Transverse colon (tissue), 4 donors: Measurements from ENCODE around the gene DPYD. TPM values are rescaled to one million over a fixed set of nuclear protein-coding genes. Genes with fewer than 3 reads are reported as not detected.

Experiments used
- DNase-seq: peaks from one replicate; pipeline ENCODE4 v3.0.0-alpha.2; 2019
- H3K27ac ChIP-seq, 4 donors: fragments of 200-600 bp; sonication (generic); 2 replicates each; pipeline ENCODE4 v1.5.1; 2016 to 2018; ENCODE audit warnings: inconsistent platforms in 4 of 4
- H3K27me3 ChIP-seq: fragments of 200-600 bp; sonication (generic); 2 replicates; pipeline ENCODE4 v1.5.1; 2017; ENCODE audit warnings: inconsistent platforms
- H3K36me3 ChIP-seq, 4 donors: fragments of 200-600 bp; sonication (generic); 2 replicates each; pipeline ENCODE4 v1.5.1; 2017 to 2019; ENCODE audit warnings: inconsistent platforms in 4 of 4
- H3K4me1 ChIP-seq, 4 donors: fragments of 200-600 bp; sonication (generic); 2 replicates each; pipeline ENCODE4 v1.5.1; 2017 to 2020; ENCODE audit warnings: inconsistent platforms in 4 of 4
- H3K4me3 ChIP-seq, 4 donors: fragments of 200-600 bp; sonication (generic); 1 replicate in 1 of 4; 2 replicates in 3 of 4; pipeline versions ENCODE4 v1.5.1 to v1.6.1; 2017 to 2019; ENCODE audit warnings: inconsistent platforms in 4 of 4
- H3K9me3 ChIP-seq, 2 donors: fragments of 200-600 bp; sonication (generic); 2 replicates each; pipeline ENCODE4 v1.5.1; 2017 to 2019; ENCODE audit warnings: inconsistent platforms in 2 of 2
- CTCF ChIP-seq, 5 experiments: fragments of 200-600 bp in 3 of 5; fragments of 450-650 bp in 2 of 5; sonication (generic) in 3 of 5; IDR thresholded peaks; 1 replicate in 2 of 5; 2 replicates in 3 of 5; pipeline ENCODE4 v1.5.1; 2016 to 2017; ENCODE audit warnings: antibody characterized with exemption in 5 of 5, inconsistent platforms in 3 of 5, mild to moderate bottlenecking in 2 of 5, moderate library complexity in 1 of 5
- EP300 ChIP-seq: sonication (generic); formaldehyde crosslinking; IDR thresholded peaks from one replicate; pipeline ENCODE4 v1.6.1; 2017; ENCODE audit warnings: antibody characterized with exemption, low read depth
- POLR2A ChIP-seq: fragments of 450-650 bp; IDR thresholded peaks from one replicate; pipeline ENCODE4 v1.6.1; 2016; ENCODE audit warnings: antibody characterized with exemption, mild to moderate bottlenecking, moderate library complexity
- POLR2AphosphoS5 ChIP-seq, 3 donors: sonication (generic); formaldehyde crosslinking; IDR thresholded peaks; one replicate each; pipeline ENCODE4 v1.6.1; 2016; ENCODE audit warnings: antibody characterized with exemption in 3 of 3
- WGBS, 2 donors: methylation state at CpG; one replicate each; pipeline ENCODE4 v1.1.5; 2018; ENCODE audit warnings: low coverage in 1 of 2; 5-methylcytosine and 5-hydroxymethylcytosine counted together
- in situ Hi-C, 4 donors: fragments of 200-750 bp; cut with MboI; loops; one replicate each; pipeline versions ENCODE4 v1.15.0 to v1.15.1; 2017; ENCODE audit warnings: low sequenced_read_pairs in 3 of 4, low pct_ligation_motif_present in 1 of 4, low pct_unique_long_range_greater_than_20kb in 1 of 4
- intact Hi-C: fragments of 100-400 bp; cut with DNase I; formaldehyde crosslinking; loops from one replicate; pipeline ENCODE4 v1.15.1; 2023; ENCODE audit warnings: low total_unique reads
- total RNA-seq, 4 donors: library from RNA; depleted of rRNA; stranded (reverse); fragments of >200 nt; gene quantifications; one replicate each; pipeline ENCODE4 v1.1.0, GENCODE V29; 2016

DPYD gene
- total RNA-seq, 4 donors from 2014 or later: 11.2 to 34.8 (median 26.0) TPM

GRCh38 chr1:97356309-97356708, 564.5 kb downstream of the DPYD start:
- no peak overlapping the region for H3K27ac ChIP-seq
- H3K4me1 ChIP-seq: peaks cover 0 to 11% (median 4%) of the 10 kb centered on the region in 4 donors
- DNase-seq: no peak
- in situ Hi-C loops: no loop called here
- no peaks in the 10 kb centered on the region for H3K27me3 ChIP-seq
- no peaks in the 10 kb centered on the region for H3K9me3 ChIP-seq
- no peak overlapping the region for H3K4me3 ChIP-seq
- no peak for TF ChIP-seq CTCF (IDR thresholded peaks at IDR 0.05)
- no peak for TF ChIP-seq EP300
- 80 to 92% methylated on average over 1 of the region's 1 CpG for WGBS, 2 donors
- no peaks in the 10 kb centered on the region for H3K36me3 ChIP-seq
- intact Hi-C loops: no loop called here

- Histone ChIP-seq H3K27ac (no peak overlapping the region), H3K9me3 (no peaks in the 10 kb centered on the region), H3K36me3 (no peaks in the 10 kb centered on the region), H3K4me1 (peaks cover 0 to 21% (median 4%) of the 10 kb centered on the region in 4 donors), H3K27me3 (no peaks in the 10 kb centered on the region), H3K4me3 (no peak overlapping the region)
- no peak for TF ChIP-seq POLR2AphosphoS5 (IDR thresholded peaks at IDR 0.05)
- no peak for TF ChIP-seq EP300
- no peak for TF ChIP-seq CTCF (IDR thresholded peaks at IDR 0.05)
- TF ChIP-seq POLR2A: no peak
- intact Hi-C loops: no loop called here
- peak; percentile 16 for DNase-seq
- 53 to 58% methylated on average over 3 to 4 of the region's 4 CpGs for WGBS, 2 donors
- in situ Hi-C loops: no loop called here
Measured at GRCh38 chr1:97352936-97353382, 567.9 kb downstream of the DPYD start.

GRCh38 chr1:97351846-97352245, 569.0 kb downstream of the DPYD start:
- 73 to 80% methylated on average over 2 of the region's 2 CpGs for WGBS, 2 donors
- H3K36me3 ChIP-seq: no peaks in the 10 kb centered on the region
- H3K27me3 ChIP-seq: no peaks in the 10 kb centered on the region
- no peak for DNase-seq
- no peak overlapping the region for H3K4me3 ChIP-seq
- H3K27ac ChIP-seq: no peak overlapping the region
- TF ChIP-seq CTCF (IDR thresholded peaks at IDR 0.05) (no peak), POLR2AphosphoS5 (IDR thresholded peaks at IDR 0.05) (no peak), POLR2A (no peak), EP300 (no peak)
- intact Hi-C loops (no loop called here), in situ Hi-C loops (no loop called here)
- no peaks in the 10 kb centered on the region for H3K9me3 ChIP-seq
- H3K4me1 ChIP-seq: peaks cover 0 to 21% (median 4%) of the 10 kb centered on the region in 4 donors

GRCh38 chr1:97350662-97351061, 570.2 kb downstream of the DPYD start:
- H3K27ac ChIP-seq: no peak overlapping the region
- no peaks in the 10 kb centered on the region for H3K36me3 ChIP-seq
- intact Hi-C loops (no loop called here), in situ Hi-C loops (no loop called here)
- no peaks in the 10 kb centered on the region for H3K27me3 ChIP-seq
- WGBS, 2 donors: 44 to 51% methylated on average over 2 of the region's 2 CpGs
- TF ChIP-seq EP300: no peak
- no peak for TF ChIP-seq POLR2A
- no peak for TF ChIP-seq CTCF (IDR thresholded peaks at IDR 0.05)
- TF ChIP-seq POLR2AphosphoS5 (IDR thresholded peaks at IDR 0.05): no peak
- H3K4me3 ChIP-seq: no peak overlapping the region
- H3K9me3 ChIP-seq: no peaks in the 10 kb centered on the region
- peaks cover 0 to 21% (median 4%) of the 10 kb centered on the region in 4 donors for H3K4me1 ChIP-seq
- no peak for DNase-seq
